Liver (tissue), 9 donors: Measurements from ENCODE around the gene PDZD2. TPM values are rescaled to one million over a fixed set of nuclear protein-coding genes. Genes with fewer than 3 reads are reported as not detected.

Experiments used
- DNase-seq: peaks from one replicate; pipeline ENCODE4 v3.0.0-alpha.2; 2017; ENCODE audit warnings: low spot score
- H3K27ac ChIP-seq, 2 donors: one replicate each; pipeline ENCODE4 v1.7.0; 2013; ENCODE audit warnings: inconsistent platforms in 2 of 2, low read length in 2 of 2, control low read depth in 1 of 2, low read depth in 1 of 2, mild to moderate bottlenecking in 1 of 2
- H3K27me3 ChIP-seq, 4 donors: one replicate each; pipeline versions ENCODE4 v1.6.1 to v1.7.0; 2013; ENCODE audit warnings: low read length in 3 of 4, inconsistent platforms in 1 of 4, mild to moderate bottlenecking in 1 of 4, moderate library complexity in 1 of 4; ENCODE audit not compliant: control insufficient read depth in 4 of 4, insufficient read depth in 4 of 4
- H3K36me3 ChIP-seq, 4 donors: one replicate each; pipeline versions ENCODE4 v1.6.1 to v1.7.0; 2013; ENCODE audit warnings: low read length in 3 of 4, mild to moderate bottlenecking in 3 of 4, low read depth in 1 of 4, moderate library complexity in 1 of 4; ENCODE audit not compliant: control insufficient read depth in 4 of 4, insufficient read depth in 3 of 4
- H3K4me1 ChIP-seq, 4 donors: one replicate each; pipeline versions ENCODE4 v1.6.1 to v1.7.0; 2013; ENCODE audit warnings: low read length in 3 of 4, mild to moderate bottlenecking in 3 of 4, moderate library complexity in 1 of 4; ENCODE audit not compliant: control insufficient read depth in 4 of 4, insufficient read depth in 4 of 4
- H3K4me3 ChIP-seq, 3 donors: one replicate each; pipeline versions ENCODE4 v1.6.1 to v1.7.0; 2013; ENCODE audit warnings: low read length in 3 of 3, control low read depth in 1 of 3, low read depth in 1 of 3, mild to moderate bottlenecking in 1 of 3
- H3K9ac ChIP-seq, 2 donors: one replicate each; pipeline ENCODE4 v1.7.0; 2013; ENCODE audit warnings: low read length in 2 of 2, mild to moderate bottlenecking in 2 of 2, moderate library complexity in 2 of 2, control low read depth in 1 of 2, low read depth in 1 of 2
- H3K9me3 ChIP-seq, 4 donors: one replicate each; pipeline versions ENCODE4 v1.6.1 to v1.7.0; 2013; ENCODE audit warnings: low read length in 3 of 4; ENCODE audit not compliant: control insufficient read depth in 4 of 4
- EGR1 ChIP-seq, 2 donors: IDR thresholded peaks; 2 replicates each; pipeline ENCODE4 v1.6.1; 2016 to 2018; ENCODE audit warnings: antibody characterized with exemption in 2 of 2, low read depth in 2 of 2
- FOXA1 ChIP-seq: IDR thresholded peaks from 2 replicates; pipeline ENCODE4 v1.6.1; 2016; ENCODE audit warnings: antibody characterized with exemption
- HNF4A ChIP-seq, 2 donors: conservative IDR thresholded peaks; 2 replicates each; pipeline ENCODE4 v1.6.1; 2016; ENCODE audit warnings: antibody characterized with exemption in 2 of 2, mild to moderate bottlenecking in 2 of 2
- HNF4G ChIP-seq: IDR thresholded peaks from 2 replicates; pipeline ENCODE4 v1.6.1; 2016; ENCODE audit warnings: antibody characterized with exemption
- JUND ChIP-seq, 2 donors: IDR thresholded peaks; 2 replicates each; pipeline ENCODE4 v1.6.1; 2016; ENCODE audit warnings: antibody characterized with exemption in 2 of 2
- RXRA ChIP-seq, 2 donors: IDR thresholded peaks; 2 replicates each; pipeline ENCODE4 v1.6.1; 2017 to 2018; ENCODE audit warnings: antibody characterized with exemption in 2 of 2, mild to moderate bottlenecking in 1 of 2
- SP1 ChIP-seq: IDR thresholded peaks from 2 replicates; pipeline ENCODE4 v1.6.1; 2018; ENCODE audit warnings: antibody characterized with exemption, mild to moderate bottlenecking
- TAF1 ChIP-seq: conservative IDR thresholded peaks from 2 replicates; pipeline ENCODE4 v1.6.1; 2016; ENCODE audit warnings: antibody characterized with exemption, mild to moderate bottlenecking
- YY1 ChIP-seq: IDR thresholded peaks from 2 replicates; pipeline ENCODE4 v1.6.1; 2016; ENCODE audit warnings: antibody characterized with exemption, mild to moderate bottlenecking
- WGBS: extraction: QIAGEN DNeasy Blood & Tissue Kit; methylation state at CpG from one replicate; pipeline ENCODE4 v1.1.7; 2013; 5-methylcytosine and 5-hydroxymethylcytosine counted together
- polyA plus RNA-seq, 2 donors: library from polyadenylated mRNA; stranded (reverse) in 1 of 2; unstranded in 1 of 2; fragments of 200-250 nt in 1 of 2; fragments of >200 nt in 1 of 2; fragmentation: Nextera tagmentation in 1 of 2; extraction: Ambion mirVana in 1 of 2; gene quantifications; one replicate each; pipeline versions ENCODE4 v1.2.1 to v1.2.3, GENCODE V29; 2013 to 2015
- total RNA-seq, 2 donors: library from RNA; depleted of rRNA; stranded (reverse); fragments of >200 nt; gene quantifications; one replicate each; pipeline ENCODE4 v1.2.3, GENCODE V29; 2014
- TF ChIP-seq, protein P1 (sequence below): IDR thresholded peaks from 2 replicates; pipeline ENCODE4 v1.6.1; 2016; ENCODE audit warnings: antibody characterized with exemption
- TF ChIP-seq, protein P2 (sequence below): IDR thresholded peaks from 2 replicates; pipeline ENCODE4 v1.6.1; 2016; ENCODE audit warnings: antibody characterized with exemption
- TF ChIP-seq, protein P3 (sequence below): IDR thresholded peaks from 2 replicates; pipeline ENCODE4 v1.6.1; 2016; ENCODE audit warnings: antibody characterized with exemption, mild to moderate bottlenecking
- TF ChIP-seq, protein P4 (sequence below): fragments of 150-350 bp; IDR thresholded peaks from 2 replicates; pipeline ENCODE4 v1.5.1; 2017; ENCODE audit warnings: improper control_type of control experiment, low read depth, low read length; ENCODE audit not compliant: missing input control
- TF ChIP-seq, protein P5 (sequence below): IDR thresholded peaks from 2 replicates; pipeline ENCODE4 v1.6.1; 2016; ENCODE audit warnings: antibody characterized with exemption
- donor health status: healthy.
- donor health status: healthy.
- donor health status: healthy.
- donor health status: healthy.
- donor health status: healthy.

Gene PDZD2
- total and polyA plus RNA-seq, 4 donors, result 0.27 to 1.1 (median 0.54) TPM

DNA sequence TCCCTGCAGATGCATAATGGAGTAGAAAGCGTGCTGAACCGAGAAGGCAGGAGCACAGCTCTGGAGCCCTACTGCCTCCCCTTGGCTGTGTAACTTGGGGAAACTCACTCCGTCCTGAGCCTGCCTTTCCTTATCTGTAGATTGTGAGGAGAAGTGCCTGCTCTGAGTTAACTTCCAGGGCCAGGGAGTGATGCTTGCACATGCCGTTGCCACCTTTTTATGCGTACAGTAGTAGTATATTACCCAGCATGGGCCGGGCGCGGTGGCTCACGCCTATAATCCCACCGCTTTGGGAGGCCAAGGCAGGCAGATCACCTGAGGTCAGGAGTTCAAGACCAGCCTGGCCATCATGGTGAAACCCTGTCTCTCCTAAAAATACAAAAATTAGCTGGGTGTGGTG, 87.1 kb downstream of the PDZD2 start:
- WGBS, result 92% methylated on average over 10 of the region's 10 CpGs

DNA sequence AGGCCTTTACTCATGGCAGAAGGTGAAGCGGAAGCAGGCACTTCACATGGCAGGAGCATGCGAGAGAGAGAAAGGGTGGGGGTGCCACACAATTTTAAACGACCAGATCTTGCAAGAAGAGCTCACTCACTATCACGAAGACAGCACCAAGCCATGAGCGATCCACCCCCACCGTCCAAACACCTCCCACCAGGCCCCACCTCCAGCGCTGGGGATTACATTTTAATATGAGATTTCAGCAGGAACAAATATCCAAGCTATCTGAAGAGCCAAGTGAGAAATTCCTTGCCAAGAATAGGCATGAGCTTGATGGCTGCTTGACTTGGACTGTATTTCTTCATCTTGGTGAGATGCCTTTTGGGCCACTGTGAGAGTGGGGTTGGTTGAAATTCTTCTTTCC, 88.0 kb downstream of the PDZD2 start:
- Histone ChIP-seq H3K36me3 (no peaks in the 10 kb centered on the region), H3K4me1 (no peaks in the 10 kb centered on the region), H3K9me3 (no peaks in the 10 kb centered on the region), H3K9ac (no peak overlapping the region), H3K27ac (no peak overlapping the region), H3K4me3 (no peak overlapping the region), H3K27me3 (peaks cover 0 to under 1% (median 0%) of the 10 kb centered on the region in 4 donors)
- no peak for DNase-seq
- WGBS, result 85% methylated on average over 7 of the region's 7 CpGs
- TF ChIP-seq, protein P1, sequence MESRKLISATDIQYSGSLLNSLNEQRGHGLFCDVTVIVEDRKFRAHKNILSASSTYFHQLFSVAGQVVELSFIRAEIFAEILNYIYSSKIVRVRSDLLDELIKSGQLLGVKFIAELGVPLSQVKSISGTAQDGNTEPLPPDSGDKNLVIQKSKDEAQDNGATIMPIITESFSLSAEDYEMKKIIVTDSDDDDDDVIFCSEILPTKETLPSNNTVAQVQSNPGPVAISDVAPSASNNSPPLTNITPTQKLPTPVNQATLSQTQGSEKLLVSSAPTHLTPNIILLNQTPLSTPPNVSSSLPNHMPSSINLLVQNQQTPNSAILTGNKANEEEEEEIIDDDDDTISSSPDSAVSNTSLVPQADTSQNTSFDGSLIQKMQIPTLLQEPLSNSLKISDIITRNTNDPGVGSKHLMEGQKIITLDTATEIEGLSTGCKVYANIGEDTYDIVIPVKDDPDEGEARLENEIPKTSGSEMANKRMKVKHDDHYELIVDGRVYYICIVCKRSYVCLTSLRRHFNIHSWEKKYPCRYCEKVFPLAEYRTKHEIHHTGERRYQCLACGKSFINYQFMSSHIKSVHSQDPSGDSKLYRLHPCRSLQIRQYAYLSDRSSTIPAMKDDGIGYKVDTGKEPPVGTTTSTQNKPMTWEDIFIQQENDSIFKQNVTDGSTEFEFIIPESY, result no peak

More for the DNA sequence above, 87.1 kb downstream of the PDZD2 start:
- Histone ChIP-seq H3K27ac (no peak overlapping the region), H3K9ac (no peak overlapping the region), H3K27me3 (peaks cover 0 to 4% (median 0%) of the 10 kb centered on the region in 4 donors), H3K4me3 (no peak overlapping the region), H3K36me3 (no peaks in the 10 kb centered on the region), H3K9me3 (no peaks in the 10 kb centered on the region), H3K4me1 (no peaks in the 10 kb centered on the region)
- DNase-seq, result no peak
- TF ChIP-seq, protein P2, sequence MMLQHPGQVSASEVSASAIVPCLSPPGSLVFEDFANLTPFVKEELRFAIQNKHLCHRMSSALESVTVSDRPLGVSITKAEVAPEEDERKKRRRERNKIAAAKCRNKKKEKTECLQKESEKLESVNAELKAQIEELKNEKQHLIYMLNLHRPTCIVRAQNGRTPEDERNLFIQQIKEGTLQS, result no peak
- TF ChIP-seq RXRA (IDR thresholded peaks at IDR 0.05) (no peak), YY1 (no peak), SP1 (no peak), JUND (IDR thresholded peaks at IDR 0.05) (no peak), HNF4A (conservative IDR thresholded peaks at IDR 0.05) (no peak), HNF4G (no peak), FOXA1 (no peak), EGR1 (IDR thresholded peaks at IDR 0.05; ENCODE audit: low read depth in 2 of 2) (no peak), TAF1 (no peak)
- TF ChIP-seq, protein P3, sequence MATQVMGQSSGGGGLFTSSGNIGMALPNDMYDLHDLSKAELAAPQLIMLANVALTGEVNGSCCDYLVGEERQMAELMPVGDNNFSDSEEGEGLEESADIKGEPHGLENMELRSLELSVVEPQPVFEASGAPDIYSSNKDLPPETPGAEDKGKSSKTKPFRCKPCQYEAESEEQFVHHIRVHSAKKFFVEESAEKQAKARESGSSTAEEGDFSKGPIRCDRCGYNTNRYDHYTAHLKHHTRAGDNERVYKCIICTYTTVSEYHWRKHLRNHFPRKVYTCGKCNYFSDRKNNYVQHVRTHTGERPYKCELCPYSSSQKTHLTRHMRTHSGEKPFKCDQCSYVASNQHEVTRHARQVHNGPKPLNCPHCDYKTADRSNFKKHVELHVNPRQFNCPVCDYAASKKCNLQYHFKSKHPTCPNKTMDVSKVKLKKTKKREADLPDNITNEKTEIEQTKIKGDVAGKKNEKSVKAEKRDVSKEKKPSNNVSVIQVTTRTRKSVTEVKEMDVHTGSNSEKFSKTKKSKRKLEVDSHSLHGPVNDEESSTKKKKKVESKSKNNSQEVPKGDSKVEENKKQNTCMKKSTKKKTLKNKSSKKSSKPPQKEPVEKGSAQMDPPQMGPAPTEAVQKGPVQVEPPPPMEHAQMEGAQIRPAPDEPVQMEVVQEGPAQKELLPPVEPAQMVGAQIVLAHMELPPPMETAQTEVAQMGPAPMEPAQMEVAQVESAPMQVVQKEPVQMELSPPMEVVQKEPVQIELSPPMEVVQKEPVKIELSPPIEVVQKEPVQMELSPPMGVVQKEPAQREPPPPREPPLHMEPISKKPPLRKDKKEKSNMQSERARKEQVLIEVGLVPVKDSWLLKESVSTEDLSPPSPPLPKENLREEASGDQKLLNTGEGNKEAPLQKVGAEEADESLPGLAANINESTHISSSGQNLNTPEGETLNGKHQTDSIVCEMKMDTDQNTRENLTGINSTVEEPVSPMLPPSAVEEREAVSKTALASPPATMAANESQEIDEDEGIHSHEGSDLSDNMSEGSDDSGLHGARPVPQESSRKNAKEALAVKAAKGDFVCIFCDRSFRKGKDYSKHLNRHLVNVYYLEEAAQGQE, result no peak
- TF ChIP-seq, protein P1, result no peak
- TF ChIP-seq, protein P4, sequence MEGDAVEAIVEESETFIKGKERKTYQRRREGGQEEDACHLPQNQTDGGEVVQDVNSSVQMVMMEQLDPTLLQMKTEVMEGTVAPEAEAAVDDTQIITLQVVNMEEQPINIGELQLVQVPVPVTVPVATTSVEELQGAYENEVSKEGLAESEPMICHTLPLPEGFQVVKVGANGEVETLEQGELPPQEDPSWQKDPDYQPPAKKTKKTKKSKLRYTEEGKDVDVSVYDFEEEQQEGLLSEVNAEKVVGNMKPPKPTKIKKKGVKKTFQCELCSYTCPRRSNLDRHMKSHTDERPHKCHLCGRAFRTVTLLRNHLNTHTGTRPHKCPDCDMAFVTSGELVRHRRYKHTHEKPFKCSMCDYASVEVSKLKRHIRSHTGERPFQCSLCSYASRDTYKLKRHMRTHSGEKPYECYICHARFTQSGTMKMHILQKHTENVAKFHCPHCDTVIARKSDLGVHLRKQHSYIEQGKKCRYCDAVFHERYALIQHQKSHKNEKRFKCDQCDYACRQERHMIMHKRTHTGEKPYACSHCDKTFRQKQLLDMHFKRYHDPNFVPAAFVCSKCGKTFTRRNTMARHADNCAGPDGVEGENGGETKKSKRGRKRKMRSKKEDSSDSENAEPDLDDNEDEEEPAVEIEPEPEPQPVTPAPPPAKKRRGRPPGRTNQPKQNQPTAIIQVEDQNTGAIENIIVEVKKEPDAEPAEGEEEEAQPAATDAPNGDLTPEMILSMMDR, result no peak
- TF ChIP-seq, protein P5, sequence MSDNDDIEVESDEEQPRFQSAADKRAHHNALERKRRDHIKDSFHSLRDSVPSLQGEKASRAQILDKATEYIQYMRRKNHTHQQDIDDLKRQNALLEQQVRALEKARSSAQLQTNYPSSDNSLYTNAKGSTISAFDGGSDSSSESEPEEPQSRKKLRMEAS, result no peak
